Measurements from ENCODE around the gene BICDL1. TPM values are rescaled to one million over a fixed set of nuclear protein-coding genes. Genes with fewer than 3 reads are reported as not detected.

The BICDL1 gene
- total and polyA plus RNA-seq, 5 donors from 2014 or later: 0.93 to 134 (median 1.6) TPM

GRCh38 chr12:120055231-120056000, 66.4 kb downstream of the BICDL1 start:
- ATAC-seq (ENCODE audit: low read depth in 2 of 2) (no peak), DNase-seq (no peak)
- no peaks in the 10 kb centered on the region for H3K9me3 Mint-ChIP-seq
- Histone ChIP-seq H3K4me3 (ENCODE audit: low read depth, low read length) (no peak overlapping the region), H3K27ac (ENCODE audit: insufficient read depth, low read length, poor library complexity, severe bottlenecking) (no peak overlapping the region), H3K27me3 (ENCODE audit: control insufficient read depth, insufficient read depth, low read length) (no peaks in the 10 kb centered on the region), H3K9me3 (ENCODE audit: control insufficient read depth in 2 of 2, low read length in 2 of 2) (no peaks in the 10 kb centered on the region), H3K36me3 (ENCODE audit: control insufficient read depth, insufficient read depth, low read length) (no peaks in the 10 kb centered on the region), H3K4me1 (ENCODE audit: control insufficient read depth, insufficient read depth, low read length, poor library complexity, severe bottlenecking) (no peaks in the 10 kb centered on the region)
- peaks cover 16% of the 10 kb centered on the region for H3K36me3 Mint-ChIP-seq
- no peak overlapping the region for H3K4me3 Mint-ChIP-seq
- H3K27me3 Mint-ChIP-seq: no peaks in the 10 kb centered on the region
- no peak overlapping the region for H3K27ac Mint-ChIP-seq
- peaks cover 6 to 13% (median 9%) of the 10 kb centered on the region in 4 donors for H3K4me1 Mint-ChIP-seq

GRCh38 chr12:120056739-120057138, 67.7 kb downstream of the BICDL1 start:
- Histone ChIP-seq H3K36me3 (ENCODE audit: control insufficient read depth, insufficient read depth, low read length) (peaks cover 5% of the 10 kb centered on the region), H3K4me1 (ENCODE audit: control insufficient read depth, insufficient read depth, low read length, poor library complexity, severe bottlenecking) (no peaks in the 10 kb centered on the region), H3K4me3 (ENCODE audit: low read depth, low read length) (no peak overlapping the region), H3K27ac (ENCODE audit: insufficient read depth, low read length, poor library complexity, severe bottlenecking) (no peak overlapping the region), H3K27me3 (ENCODE audit: control insufficient read depth, insufficient read depth, low read length) (no peaks in the 10 kb centered on the region), H3K9me3 (ENCODE audit: control insufficient read depth in 2 of 2, low read length in 2 of 2) (no peaks in the 10 kb centered on the region)
- H3K9me3 Mint-ChIP-seq: no peaks in the 10 kb centered on the region
- no peak for ATAC-seq (ENCODE audit: low read depth in 2 of 2)
- H3K4me1 Mint-ChIP-seq: peaks cover 4 to 13% (median 10%) of the 10 kb centered on the region in 4 donors
- peaks cover 17% of the 10 kb centered on the region for H3K36me3 Mint-ChIP-seq
- no peak for DNase-seq
- peak overlapping the region in 1 of 3 donors; percentile 15 for H3K27ac Mint-ChIP-seq
- no peak overlapping the region for H3K4me3 Mint-ChIP-seq
- no peaks in the 10 kb centered on the region for H3K27me3 Mint-ChIP-seq

- Histone ChIP-seq H3K9me3 (ENCODE audit: control insufficient read depth in 2 of 2, low read length in 2 of 2) (no peaks in the 10 kb centered on the region), H3K4me3 (ENCODE audit: low read depth, low read length) (no peak overlapping the region), H3K4me1 (ENCODE audit: control insufficient read depth, insufficient read depth, low read length, poor library complexity, severe bottlenecking) (no peaks in the 10 kb centered on the region), H3K36me3 (ENCODE audit: control insufficient read depth, insufficient read depth, low read length) (peaks cover 34% of the 10 kb centered on the region), H3K27ac (ENCODE audit: insufficient read depth, low read length, poor library complexity, severe bottlenecking) (no peak overlapping the region), H3K27me3 (ENCODE audit: control insufficient read depth, insufficient read depth, low read length) (no peaks in the 10 kb centered on the region)
- H3K27me3 Mint-ChIP-seq: no peaks in the 10 kb centered on the region
- H3K4me3 Mint-ChIP-seq: no peak overlapping the region
- H3K36me3 Mint-ChIP-seq: peaks cover 14% of the 10 kb centered on the region
- H3K4me1 Mint-ChIP-seq: peaks cover 0 to 5% (median under 1%) of the 10 kb centered on the region in 4 donors
- ATAC-seq (ENCODE audit: low read depth in 2 of 2) (no peak), DNase-seq (no peak)
- H3K27ac Mint-ChIP-seq: peak overlapping the region in 1 of 3 donors; percentile 20
- H3K9me3 Mint-ChIP-seq: no peaks in the 10 kb centered on the region
Measured at GRCh38 chr12:120060196-120060595, 71.2 kb downstream of the BICDL1 start.

GRCh38 chr12:120060717-120061116, 71.7 kb downstream of the BICDL1 start:
- ATAC-seq (ENCODE audit: low read depth in 2 of 2) (no peak), DNase-seq (no peak)
- no peaks in the 10 kb centered on the region for H3K4me1 ChIP-seq (ENCODE audit: control insufficient read depth, insufficient read depth, low read length, poor library complexity, severe bottlenecking)
- H3K27ac Mint-ChIP-seq: peak overlapping the region in 1 of 3 donors; percentile 75
- no peak overlapping the region for H3K4me3 Mint-ChIP-seq
- H3K9me3 ChIP-seq (ENCODE audit: control insufficient read depth in 2 of 2, low read length in 2 of 2): no peaks in the 10 kb centered on the region
- peaks cover 14% of the 10 kb centered on the region for H3K36me3 Mint-ChIP-seq
- H3K9me3 Mint-ChIP-seq: no peaks in the 10 kb centered on the region
- H3K4me1 Mint-ChIP-seq: peaks cover 0 to 3% (median 0%) of the 10 kb centered on the region in 4 donors
- H3K27ac ChIP-seq (ENCODE audit: insufficient read depth, low read length, poor library complexity, severe bottlenecking): no peak overlapping the region
- H3K27me3 ChIP-seq (ENCODE audit: control insufficient read depth, insufficient read depth, low read length): no peaks in the 10 kb centered on the region
- peaks cover 39% of the 10 kb centered on the region for H3K36me3 ChIP-seq (ENCODE audit: control insufficient read depth, insufficient read depth, low read length)
- no peak overlapping the region for H3K4me3 ChIP-seq (ENCODE audit: low read depth, low read length)
- no peaks in the 10 kb centered on the region for H3K27me3 Mint-ChIP-seq

GRCh38 chr12:120061575-120062214, 72.7 kb downstream of the BICDL1 start:
- Mint-ChIP-seq H3K27me3 (no peaks in the 10 kb centered on the region), H3K4me1 (peaks cover 0 to 3% (median 0%) of the 10 kb centered on the region in 4 donors), H3K4me3 (no peak overlapping the region), H3K27ac (no peak overlapping the region), H3K36me3 (peaks cover 14% of the 10 kb centered on the region), H3K9me3 (no peaks in the 10 kb centered on the region)
- no peak for DNase-seq
- Histone ChIP-seq H3K4me1 (ENCODE audit: control insufficient read depth, insufficient read depth, low read length, poor library complexity, severe bottlenecking) (no peaks in the 10 kb centered on the region), H3K9me3 (ENCODE audit: control insufficient read depth in 2 of 2, low read length in 2 of 2) (no peaks in the 10 kb centered on the region), H3K36me3 (ENCODE audit: control insufficient read depth, insufficient read depth, low read length) (peaks cover 45% of the 10 kb centered on the region), H3K4me3 (ENCODE audit: low read depth, low read length) (no peak overlapping the region), H3K27me3 (ENCODE audit: control insufficient read depth, insufficient read depth, low read length) (no peaks in the 10 kb centered on the region), H3K27ac (ENCODE audit: insufficient read depth, low read length, poor library complexity, severe bottlenecking) (no peak overlapping the region)
- no peak for ATAC-seq (ENCODE audit: low read depth in 2 of 2)

GRCh38 chr12:120062976-120063579, 74.0 kb downstream of the BICDL1 start:
- Mint-ChIP-seq H3K27me3 (no peaks in the 10 kb centered on the region), H3K27ac (no peak overlapping the region), H3K4me3 (no peak overlapping the region), H3K9me3 (no peaks in the 10 kb centered on the region), H3K36me3 (peaks cover 12% of the 10 kb centered on the region), H3K4me1 (peaks cover 0 to 3% (median 0%) of the 10 kb centered on the region in 4 donors)
- Histone ChIP-seq H3K4me3 (ENCODE audit: low read depth, low read length) (no peak overlapping the region), H3K27ac (ENCODE audit: insufficient read depth, low read length, poor library complexity, severe bottlenecking) (no peak overlapping the region), H3K9me3 (ENCODE audit: control insufficient read depth in 2 of 2, low read length in 2 of 2) (no peaks in the 10 kb centered on the region), H3K27me3 (ENCODE audit: control insufficient read depth, insufficient read depth, low read length) (no peaks in the 10 kb centered on the region), H3K4me1 (ENCODE audit: control insufficient read depth, insufficient read depth, low read length, poor library complexity, severe bottlenecking) (no peaks in the 10 kb centered on the region), H3K36me3 (ENCODE audit: control insufficient read depth, insufficient read depth, low read length) (peaks cover 48% of the 10 kb centered on the region)
- ATAC-seq (ENCODE audit: low read depth in 2 of 2) (no peak), DNase-seq (no peak)

- no peaks in the 10 kb centered on the region for H3K4me1 ChIP-seq (ENCODE audit: control insufficient read depth, insufficient read depth, low read length, poor library complexity, severe bottlenecking)
- peak overlapping the region in 2 of 3 donors; percentile 41 to 46 for H3K27ac Mint-ChIP-seq
- no peak overlapping the region for H3K27ac ChIP-seq (ENCODE audit: insufficient read depth, low read length, poor library complexity, severe bottlenecking)
- peaks cover 16% of the 10 kb centered on the region for H3K36me3 Mint-ChIP-seq
- ATAC-seq (ENCODE audit: low read depth in 2 of 2): no peak
- H3K9me3 Mint-ChIP-seq: no peaks in the 10 kb centered on the region
- H3K4me3 Mint-ChIP-seq: no peak overlapping the region
- H3K9me3 ChIP-seq (ENCODE audit: control insufficient read depth in 2 of 2, low read length in 2 of 2): no peaks in the 10 kb centered on the region
- H3K27me3 ChIP-seq (ENCODE audit: control insufficient read depth, insufficient read depth, low read length): no peaks in the 10 kb centered on the region
- H3K27me3 Mint-ChIP-seq: no peaks in the 10 kb centered on the region
- H3K4me1 Mint-ChIP-seq: peaks cover 0 to 6% (median 2%) of the 10 kb centered on the region in 4 donors
- no peak overlapping the region for H3K4me3 ChIP-seq (ENCODE audit: low read depth, low read length)
- H3K36me3 ChIP-seq (ENCODE audit: control insufficient read depth, insufficient read depth, low read length): peaks cover 48% of the 10 kb centered on the region
- no peak for DNase-seq
Measured at GRCh38 chr12:120064054-120064940, 75.3 kb downstream of the BICDL1 start.
